NCI-H510A treated with DMSO at 0.1 percent for 48 hours (cell line): Measurements from ENCODE around the gene ODAD4.

Source experiments
- DNase-seq: peaks from one replicate; lab custom pipeline; 2025; lab: John Stamatoyannopoulos, UW

Gene ODAD4

GRCh38 chr17:41942626-41943373, 12.4 kb downstream of the ODAD4 start:
- no peak for DNase-seq

- no peak for DNase-seq
Observed at GRCh38 chr17:41943492-41943891, 13.1 kb downstream of the ODAD4 start.

GRCh38 chr17:41944943-41945342, 14.5 kb downstream of the ODAD4 start:
- DNase-seq = no peak

- no peak for DNase-seq
Observed at GRCh38 chr17:41948762-41949460, 18.5 kb downstream of the ODAD4 start.

- no peak for DNase-seq
Observed at GRCh38 chr17:41956522-41956921, 26.1 kb downstream of the ODAD4 start.

GRCh38 chr17:41957031-41957868, 26.8 kb downstream of the ODAD4 start:
- no peak for DNase-seq

GRCh38 chr17:41957869-41958439, 27.5 kb downstream of the ODAD4 start:
- DNase-seq = no peak

- no peak for DNase-seq
Observed at GRCh38 chr17:41959030-41959335, 28.6 kb downstream of the ODAD4 start.

- DNase-seq = no peak
Observed at GRCh38 chr17:41959336-41960095, 29.1 kb downstream of the ODAD4 start.

- no peak for DNase-seq
Observed at GRCh38 chr17:41962111-41962510, 31.7 kb downstream of the ODAD4 start.

- peak; percentile 56 for DNase-seq
Observed at GRCh38 chr17:41962768-41963434, 32.5 kb downstream of the ODAD4 start.

- peak; percentile 98 for DNase-seq
Observed at GRCh38 chr17:41965694-41966462, 35.5 kb downstream of the ODAD4 start.

- DNase-seq = peak; percentile 89
Observed at GRCh38 chr17:41966463-41967140, 36.2 kb downstream of the ODAD4 start, which contains the start of gene CNP. CNP (plus strand) TSS chr17:41966795; CDS start chr17:41966885, 90 bp downstream.

GRCh38 chr17:41967141-41967920, 36.9 kb downstream of the ODAD4 start:
- peak; percentile 16 for DNase-seq

GRCh38 chr17:41967921-41968578, 37.6 kb downstream of the ODAD4 start:
- DNase-seq = no peak

- DNase-seq = no peak
Observed at GRCh38 chr17:41968676-41969075, 38.3 kb downstream of the ODAD4 start.

- no peak for DNase-seq
Observed at GRCh38 chr17:41970901-41971331, 40.5 kb downstream of the ODAD4 start.
